ENCODE data around the gene SART1. TPM values are rescaled to one million over a fixed set of nuclear protein-coding genes. Genes with fewer than 3 reads are reported as not detected.

SART1 gene
- total and polyA plus RNA-seq, 2 donors (not counting 1 experiment from before 2014, with no cell fraction given), result 17.4 to 43.3 TPM

- H4K20me1 ChIP-seq (ENCODE audit: control insufficient read depth, extremely low read depth, insufficient read depth, low read length), result no peaks in the 10 kb centered on the region
- no peak for TF ChIP-seq EZH2 (IDR thresholded peaks at IDR 0.05; ENCODE audit: low read length, missing control alignments)
- TF ChIP-seq, protein P1, sequence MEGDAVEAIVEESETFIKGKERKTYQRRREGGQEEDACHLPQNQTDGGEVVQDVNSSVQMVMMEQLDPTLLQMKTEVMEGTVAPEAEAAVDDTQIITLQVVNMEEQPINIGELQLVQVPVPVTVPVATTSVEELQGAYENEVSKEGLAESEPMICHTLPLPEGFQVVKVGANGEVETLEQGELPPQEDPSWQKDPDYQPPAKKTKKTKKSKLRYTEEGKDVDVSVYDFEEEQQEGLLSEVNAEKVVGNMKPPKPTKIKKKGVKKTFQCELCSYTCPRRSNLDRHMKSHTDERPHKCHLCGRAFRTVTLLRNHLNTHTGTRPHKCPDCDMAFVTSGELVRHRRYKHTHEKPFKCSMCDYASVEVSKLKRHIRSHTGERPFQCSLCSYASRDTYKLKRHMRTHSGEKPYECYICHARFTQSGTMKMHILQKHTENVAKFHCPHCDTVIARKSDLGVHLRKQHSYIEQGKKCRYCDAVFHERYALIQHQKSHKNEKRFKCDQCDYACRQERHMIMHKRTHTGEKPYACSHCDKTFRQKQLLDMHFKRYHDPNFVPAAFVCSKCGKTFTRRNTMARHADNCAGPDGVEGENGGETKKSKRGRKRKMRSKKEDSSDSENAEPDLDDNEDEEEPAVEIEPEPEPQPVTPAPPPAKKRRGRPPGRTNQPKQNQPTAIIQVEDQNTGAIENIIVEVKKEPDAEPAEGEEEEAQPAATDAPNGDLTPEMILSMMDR (conservative IDR thresholded peaks at IDR 0.05 in 1 of 2, IDR thresholded peaks at IDR 0.05 in 1 of 2; ENCODE audit: low read depth in 1 of 2, low read length in 2 of 2), result no peak
- peak in 1 of 2 donors; percentile 23 for DNase-seq (ENCODE audit: low read depth in 2 of 2)
- H3K36me3 ChIP-seq (ENCODE audit: control insufficient read depth, insufficient read depth, low read length), result no peaks in the 10 kb centered on the region
- H3K27ac ChIP-seq (ENCODE audit: insufficient read depth, low read length), result no peak overlapping the region
- H3K4me2 ChIP-seq (ENCODE audit: extremely low read depth, insufficient read depth, low read length), result no peak overlapping the region
- H3K27me3 ChIP-seq (ENCODE audit: control insufficient read depth, insufficient read depth, low read length), result no peaks in the 10 kb centered on the region
- H3K4me1 ChIP-seq (ENCODE audit: control insufficient read depth, extremely low read depth, insufficient read depth, low read length), result no peaks in the 10 kb centered on the region
- no peaks in the 10 kb centered on the region for H3K79me2 ChIP-seq (ENCODE audit: control insufficient read depth, insufficient read depth, low read length)
- H3K9me3 ChIP-seq (ENCODE audit: control insufficient read depth, insufficient read depth, low read depth, low read length), result no peaks in the 10 kb centered on the region
- H3K9ac ChIP-seq (ENCODE audit: insufficient read depth, low read length), result no peak overlapping the region
- H2AFZ ChIP-seq (ENCODE audit: low read length), result no peak overlapping the region
- no peak overlapping the region for H3K4me3 ChIP-seq (replicated peaks in 1 of 4; ENCODE audit: control extremely low read depth in 1 of 4, insufficient read depth in 1 of 4, low read depth in 3 of 4, low read length in 4 of 4)
Measured at GRCh38 chr11:65992056-65992455, 30.5 kb downstream of the SART1 start.

DNA sequence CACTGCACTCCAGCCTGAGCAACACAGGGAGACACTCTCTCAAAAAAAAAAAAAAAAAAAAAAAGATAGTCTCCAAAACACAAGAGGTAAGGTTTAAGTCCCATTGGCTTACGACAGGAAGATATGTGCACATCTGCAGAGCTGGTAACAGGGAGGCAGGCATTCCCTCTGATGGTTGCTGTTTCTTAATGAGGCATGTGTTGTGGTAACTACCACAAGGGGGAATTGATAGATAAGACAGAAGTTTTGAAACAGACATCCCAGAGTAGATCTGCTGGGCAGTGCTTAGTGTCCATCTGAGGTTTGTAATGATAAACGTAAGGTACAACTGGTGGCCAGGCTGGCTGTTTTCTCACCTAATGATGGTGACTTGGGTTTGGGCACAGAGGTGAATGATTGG lies 35.8 kb downstream of the SART1 start:
- Histone ChIP-seq H3K36me3 (ENCODE audit: control insufficient read depth, insufficient read depth, low read length) (peaks cover 9% of the 10 kb centered on the region), H3K9me3 (ENCODE audit: control insufficient read depth, insufficient read depth, low read depth, low read length) (no peaks in the 10 kb centered on the region), H3K27me3 (ENCODE audit: control insufficient read depth, insufficient read depth, low read length) (no peaks in the 10 kb centered on the region), H3K27ac (ENCODE audit: insufficient read depth, low read length) (no peak overlapping the region), H4K20me1 (ENCODE audit: control insufficient read depth, extremely low read depth, insufficient read depth, low read length) (no peaks in the 10 kb centered on the region), H2AFZ (ENCODE audit: low read length) (no peak overlapping the region), H3K4me2 (ENCODE audit: extremely low read depth, insufficient read depth, low read length) (no peak overlapping the region), H3K9ac (ENCODE audit: insufficient read depth, low read length) (no peak overlapping the region), H3K4me1 (ENCODE audit: control insufficient read depth, extremely low read depth, insufficient read depth, low read length) (no peaks in the 10 kb centered on the region), H3K79me2 (ENCODE audit: control insufficient read depth, insufficient read depth, low read length) (peaks cover 23% of the 10 kb centered on the region), H3K4me3 (replicated peaks in 1 of 4; ENCODE audit: control extremely low read depth in 1 of 4, insufficient read depth in 1 of 4, low read depth in 3 of 4, low read length in 4 of 4) (no peak overlapping the region)
- TF ChIP-seq, protein P1 (conservative IDR thresholded peaks at IDR 0.05 in 1 of 2, IDR thresholded peaks at IDR 0.05 in 1 of 2; ENCODE audit: low read depth in 1 of 2, low read length in 2 of 2), result no peak
- TF ChIP-seq EZH2 (IDR thresholded peaks at IDR 0.05; ENCODE audit: low read length, missing control alignments), result no peak
- no peak for DNase-seq (ENCODE audit: low read depth in 2 of 2)

DNA sequence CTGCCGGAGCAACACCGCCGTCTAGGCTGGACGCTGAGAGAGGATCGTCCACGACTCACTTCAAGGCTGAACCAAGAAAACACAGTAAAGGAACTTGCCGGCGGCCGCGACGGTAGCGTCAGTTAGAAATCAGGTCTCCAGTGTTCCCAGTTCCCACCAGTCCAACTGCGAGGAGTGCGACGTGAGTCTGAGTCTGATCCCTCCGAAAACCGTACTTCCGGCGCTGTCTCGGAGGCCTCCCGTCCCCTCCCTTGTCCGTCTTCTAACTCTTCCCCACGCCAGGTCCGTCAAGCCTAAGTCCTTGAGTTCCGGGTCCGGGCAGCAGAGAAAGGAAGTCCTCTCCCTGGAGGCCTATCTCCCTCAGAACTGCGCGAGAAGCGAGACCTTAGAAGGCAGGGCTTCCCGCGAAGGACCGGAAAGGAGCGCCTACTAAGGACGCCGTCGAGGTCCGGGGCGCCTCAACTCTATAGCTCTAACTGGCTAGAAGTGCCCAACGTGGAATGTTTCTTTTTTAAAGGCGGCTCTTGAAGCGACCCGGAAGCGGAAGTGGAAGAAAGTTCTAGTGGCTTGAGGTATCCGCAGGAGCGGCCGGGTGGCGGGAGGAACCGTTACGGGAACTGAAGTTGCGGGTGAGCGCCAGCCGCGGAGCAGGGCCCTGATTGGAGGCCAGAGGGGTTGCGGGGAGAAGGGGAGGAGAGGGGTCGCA lies 40.6 kb downstream of the SART1 start, which contains the start of the genes BANF1 and EIF1AD:
Gene BANF1, plus strand, starts transcription at position 562 of the 706 bp plus-strand sequence. CDS start 748 bp downstream, outside the sequence.
Gene EIF1AD, minus strand, starts transcription at position 216 of the 706 bp plus-strand sequence. CDS start 1,768 bp downstream, outside the sequence.
- peak within 1 kb of the TSS; percentile 88 for H2AFZ ChIP-seq (ENCODE audit: low read length)
- H4K20me1 ChIP-seq (ENCODE audit: control insufficient read depth, extremely low read depth, insufficient read depth, low read length), result no peaks in the 10 kb centered on the region
- H3K4me2 ChIP-seq (ENCODE audit: extremely low read depth, insufficient read depth, low read length), result peak within 1 kb of the TSS; percentile 89
- H3K79me2 ChIP-seq (ENCODE audit: control insufficient read depth, insufficient read depth, low read length), result peaks cover 38% of the 10 kb centered on the region
- TF ChIP-seq, protein P1 (conservative IDR thresholded peaks at IDR 0.05 in 1 of 2, IDR thresholded peaks at IDR 0.05 in 1 of 2; ENCODE audit: low read depth in 1 of 2, low read length in 2 of 2), result no peak
- TF ChIP-seq EZH2 (IDR thresholded peaks at IDR 0.05; ENCODE audit: low read length, missing control alignments), result no peak
- H3K27ac ChIP-seq (ENCODE audit: insufficient read depth, low read length), result peak within 1 kb of the TSS; percentile 94
- peak; percentile 99 for DNase-seq (ENCODE audit: low read depth in 2 of 2)
- peaks cover 2% of the 10 kb centered on the region for H3K4me1 ChIP-seq (ENCODE audit: control insufficient read depth, extremely low read depth, insufficient read depth, low read length)
- no peaks in the 10 kb centered on the region for H3K27me3 ChIP-seq (ENCODE audit: control insufficient read depth, insufficient read depth, low read length)
- H3K4me3 ChIP-seq (replicated peaks in 1 of 4; ENCODE audit: control extremely low read depth in 1 of 4, insufficient read depth in 1 of 4, low read depth in 3 of 4, low read length in 4 of 4), result peak within 1 kb of the TSS; percentile 64 to 100 (median 89)
- peaks cover 17% of the 10 kb centered on the region for H3K36me3 ChIP-seq (ENCODE audit: control insufficient read depth, insufficient read depth, low read length)
- no peaks in the 10 kb centered on the region for H3K9me3 ChIP-seq (ENCODE audit: control insufficient read depth, insufficient read depth, low read depth, low read length)
- H3K9ac ChIP-seq (ENCODE audit: insufficient read depth, low read length), result peak within 1 kb of the TSS; percentile 73
